Muscle of back (tissue), 11 donors: ENCODE results near the gene SEPTIN8. TPM values are rescaled to one million over a fixed set of nuclear protein-coding genes. Genes with fewer than 3 reads are reported as not detected.

Experiments
- DNase-seq, 3 donors: peaks; one replicate each; pipeline versions ENCODE4 v3.0.0 to v3.0.0-alpha.2; 2013
- polyA plus RNA-seq, 10 donors: library from polyadenylated mRNA; unstranded; fragments of 120-200 nt; gene quantifications; one replicate each; pipeline ENCODE4 v1.2.1, GENCODE V29; 2013; ENCODE audit not compliant: insufficient read length in 10 of 10

Gene SEPTIN8
- polyA plus RNA-seq, 10 donors: 36.6 to 58.2 (median 43.5) TPM

- DNase-seq: no peak
These were observed 10.8 kb downstream of the SEPTIN8 start for GRCh38 chr5:132766020-132766805.

- no peak for DNase-seq
These were observed 11.6 kb downstream of the SEPTIN8 start for GRCh38 chr5:132765311-132766019.

- no peak for DNase-seq
These were observed 12.3 kb downstream of the SEPTIN8 start for GRCh38 chr5:132764671-132765238.

GRCh38 chr5:132764051-132764450, 13.0 kb downstream of the SEPTIN8 start:
- no peak for DNase-seq

- no peak for DNase-seq
These were observed 13.6 kb downstream of the SEPTIN8 start for GRCh38 chr5:132763181-132764036.

GRCh38 chr5:132762246-132763000, 14.6 kb downstream of the SEPTIN8 start:
- no peak for DNase-seq

- DNase-seq: no peak
These were observed 15.5 kb downstream of the SEPTIN8 start for GRCh38 chr5:132761321-132762240.

GRCh38 chr5:132760601-132761317, 16.3 kb downstream of the SEPTIN8 start:
- no peak for DNase-seq

- no peak for DNase-seq
These were observed 17.0 kb downstream of the SEPTIN8 start for GRCh38 chr5:132760049-132760420.

GRCh38 chr5:132759114-132760048, 17.7 kb downstream of the SEPTIN8 start:
- DNase-seq: no peak

- DNase-seq: no peak
These were observed 18.6 kb downstream of the SEPTIN8 start for GRCh38 chr5:132758451-132758850.

GRCh38 chr5:132756542-132756941, 20.5 kb downstream of the SEPTIN8 start:
- DNase-seq: no peak

GRCh38 chr5:132754947-132755346, 22.1 kb downstream of the SEPTIN8 start:
- peak in 1 of 3 donors; percentile 42 for DNase-seq

- DNase-seq: no peak
These were observed 22.9 kb downstream of the SEPTIN8 start for GRCh38 chr5:132754111-132754510.

GRCh38 chr5:132753135-132753987, 23.7 kb downstream of the SEPTIN8 start:
- no peak for DNase-seq

- no peak for DNase-seq
These were observed 24.4 kb downstream of the SEPTIN8 start for GRCh38 chr5:132752581-132753125.
